B cell (primary cell): ENCODE data around the gene NECTIN1. TPM values are rescaled to one million over a fixed set of nuclear protein-coding genes. Genes with fewer than 3 reads are reported as not detected.

Experiments used
- ATAC-seq: fragments of 200-7000 bp; cut with Tn5 transposase; one replicate; pipeline ENCODE4 v1.10.0; 2021; ENCODE audit warnings: low read depth, mild to moderate bottlenecking, moderate number of reproducible peaks, moderate library complexity
- CTCF ChIA-PET: fragments of 350-600 bp; sonication (Branson Sonifier 250); formaldehyde crosslinking; loops from one replicate; lab custom pipeline; 2021; ENCODE audit warnings: antibody characterized with exemption, inconsistent platforms; lab: Charles Lee
- POLR2A ChIA-PET: fragments of 350-600 bp; sonication (Branson Sonifier 250); formaldehyde crosslinking; loops from one replicate; lab custom pipeline; 2021; ENCODE audit warnings: antibody characterized with exemption; lab: Charles Lee
- DNase-seq: peaks from one replicate; pipeline ENCODE4 v3.0.0; 2013
- H2AFZ ChIP-seq: 2 replicates; pipeline ENCODE4 v1.6.1; 2012; ENCODE audit warnings: mild to moderate bottlenecking, low read depth, low read length; ENCODE audit not compliant: insufficient read depth, poor library complexity, severe bottlenecking
- H3K27ac ChIP-seq, 2 donors: 1 replicate in 1 of 2; 2 replicates in 1 of 2; pipeline ENCODE4 v1.5.1; 2012 to 2013; ENCODE audit warnings: low read length in 2 of 2, mild to moderate bottlenecking in 2 of 2, moderate library complexity in 1 of 2
- H3K27me3 ChIP-seq, 4 experiments: fragments of 200-600 bp in 1 of 4; sonication (generic) in 1 of 4; replicated peaks in 1 of 4; 1 replicate in 2 of 4; 2 replicates in 2 of 4; pipeline versions ENCODE4 v1.6.1 to v1.7.0; 2013 to 2016; ENCODE audit warnings: low read length in 3 of 4, mild to moderate bottlenecking in 2 of 4, mixed read lengths in 1 of 4, moderate library complexity in 1 of 4; ENCODE audit not compliant: insufficient read depth in 4 of 4, control insufficient read depth in 3 of 4; ENCODE audit errors: control extremely low read depth in 1 of 4
- H3K36me3 ChIP-seq, 2 experiments: replicated peaks in 1 of 2; 1 replicate in 1 of 2; 2 replicates in 1 of 2; pipeline versions ENCODE4 v1.6.1 to v1.7.1; 2013; ENCODE audit warnings: low read length in 1 of 2; ENCODE audit not compliant: insufficient read depth in 2 of 2, control insufficient read depth in 1 of 2; ENCODE audit errors: control extremely low read depth in 1 of 2, extremely low read depth in 1 of 2
- H3K4me1 ChIP-seq, 2 donors: fragments of 200-600 bp in 1 of 2; sonication (generic) in 1 of 2; 1 replicate in 1 of 2; 2 replicates in 1 of 2; pipeline versions ENCODE4 v1.5.1 to v1.6.1; 2013 to 2017; ENCODE audit warnings: low read length in 2 of 2; ENCODE audit not compliant: control insufficient read depth in 2 of 2, insufficient read depth in 2 of 2
- H3K4me2 ChIP-seq: replicated peaks from 2 replicates; pipeline ENCODE3; 2012; ENCODE audit warnings: mild to moderate bottlenecking, low read depth, low read length; ENCODE audit not compliant: poor library complexity, severe bottlenecking
- H3K4me3 ChIP-seq, 5 experiments: fragments of 200-600 bp in 1 of 5; sonication (generic) in 1 of 5; 1 replicate in 3 of 5; 2 replicates in 2 of 5; pipeline versions ENCODE4 v1.5.1 to v1.7.0; 2011 to 2016; ENCODE audit warnings: low read length in 4 of 5, mild to moderate bottlenecking in 4 of 5, low read depth in 2 of 5, control low read depth in 1 of 5, moderate library complexity in 1 of 5; ENCODE audit not compliant: insufficient read depth in 1 of 5; ENCODE audit errors: control extremely low read depth in 1 of 5, extremely low read depth in 1 of 5
- H3K79me2 ChIP-seq: fragments of 200-600 bp; sonication (generic); one replicate; pipeline ENCODE4 v1.6.0; 2016; ENCODE audit warnings: low read length; ENCODE audit not compliant: control insufficient read depth, insufficient read depth
- H3K9ac ChIP-seq: fragments of 200-600 bp; sonication (generic); 2 replicates; pipeline ENCODE4 v1.6.1; 2017; ENCODE audit warnings: mild to moderate bottlenecking, low read length, moderate library complexity
- H3K9me3 ChIP-seq, 3 donors: one replicate each; pipeline versions ENCODE4 v1.6.1 to v1.7.1; 2013; ENCODE audit warnings: low read length in 2 of 3; ENCODE audit not compliant: control insufficient read depth in 2 of 3, insufficient read depth in 1 of 3; ENCODE audit errors: control extremely low read depth in 1 of 3
- H4K20me1 ChIP-seq: 2 replicates; pipeline ENCODE4 v1.6.0; 2012; ENCODE audit warnings: mild to moderate bottlenecking, low read length; ENCODE audit not compliant: insufficient read depth, control insufficient read depth, poor library complexity, severe bottlenecking
- H3K27ac Mint-ChIP-seq: one replicate; pipeline ENCODE4 v1.8.0; 2021; ENCODE audit warnings: mixed read lengths
- H3K27me3 Mint-ChIP-seq: one replicate; pipeline ENCODE4 v1.8.0; 2021; ENCODE audit warnings: mixed read lengths
- H3K4me1 Mint-ChIP-seq: one replicate; pipeline ENCODE4 v1.8.0; 2021; ENCODE audit warnings: mixed read lengths
- H3K4me3 Mint-ChIP-seq: one replicate; pipeline ENCODE4 v1.8.0; 2021; ENCODE audit warnings: mixed read lengths
- H3K9me3 Mint-ChIP-seq: one replicate; pipeline ENCODE4 v1.8.0; 2022; ENCODE audit warnings: mixed read lengths; ENCODE audit not compliant: insufficient read depth
- EZH2 ChIP-seq: IDR thresholded peaks from 2 replicates; pipeline ENCODE4 v1.6.1; 2012; ENCODE audit warnings: borderline replicate concordance, low read depth, mild to moderate bottlenecking, moderate library complexity, low read length; ENCODE audit not compliant: insufficient read depth, poor library complexity, severe bottlenecking
- WGBS: methylation state at CpG from one replicate; pipeline ENCODE4 v1.1.5; 2013; ENCODE audit warnings: missing lambda C conversion rate; ENCODE audit not compliant: insufficient coverage; 5-methylcytosine and 5-hydroxymethylcytosine counted together
- intact Hi-C: fragments of 100-400 bp; cut with micrococcal nuclease; formaldehyde crosslinking; loops from one replicate; pipeline ENCODE4 v1.10.0; 2022
- polyA plus RNA-seq: library from polyadenylated mRNA; depleted of rRNA; stranded (reverse); fragments of >200 nt; gene quantifications from 2 replicates; pipeline ENCODE4 v1.2.3, GENCODE V29; 2012
- total RNA-seq, 2 donors: library from RNA; stranded (reverse); fragments of 120-200 nt in 1 of 2; gene quantifications; 1 replicate in 1 of 2; 2 replicates in 1 of 2; pipeline versions ENCODE4 v1.2.3 to v1.2.4, GENCODE V29; 2013 to 2022
- TF ChIP-seq, protein P1 (sequence below): fragments of 200-600 bp; IDR thresholded peaks from one replicate; pipeline ENCODE4 v1.8.0; 2022; ENCODE audit warnings: antibody characterized with exemption, mild to moderate bottlenecking

Gene NECTIN1
- total and polyA plus RNA-seq, 2 donors (not counting 1 experiment from before 2014, with no cell fraction given), result 2.1 to 3.9 TPM

- CTCF ChIA-PET, result no interaction called here
- H3K4me1 ChIP-seq, result no peaks in the 10 kb centered on the region
- intact Hi-C loops, result no loop called here
- H3K4me3 ChIP-seq, result no peak overlapping the region
- Mint-ChIP-seq H3K4me3 (no peak overlapping the region), H3K9me3 (peaks cover 5% of the 10 kb centered on the region), H3K27ac (no peak overlapping the region), H3K27me3 (peaks cover 38% of the 10 kb centered on the region), H3K4me1 (no peaks in the 10 kb centered on the region)
- no peaks in the 10 kb centered on the region for H4K20me1 ChIP-seq
- no peak overlapping the region for H3K4me2 ChIP-seq
- peaks cover 0 to 6% (median 0%) of the 10 kb centered on the region in 4 experiments for H3K27me3 ChIP-seq
- no peak overlapping the region for H3K27ac ChIP-seq
- POLR2A ChIA-PET, result no interaction called here
- H3K9ac ChIP-seq, result no peak overlapping the region
- 75% methylated on average over 2 of the region's 4 CpGs for WGBS
- peaks cover 0 to 4% (median 2%) of the 10 kb centered on the region in 3 donors for H3K9me3 ChIP-seq
- no peak for DNase-seq
- no peaks in the 10 kb centered on the region for H3K79me2 ChIP-seq
- TF ChIP-seq, protein P1, sequence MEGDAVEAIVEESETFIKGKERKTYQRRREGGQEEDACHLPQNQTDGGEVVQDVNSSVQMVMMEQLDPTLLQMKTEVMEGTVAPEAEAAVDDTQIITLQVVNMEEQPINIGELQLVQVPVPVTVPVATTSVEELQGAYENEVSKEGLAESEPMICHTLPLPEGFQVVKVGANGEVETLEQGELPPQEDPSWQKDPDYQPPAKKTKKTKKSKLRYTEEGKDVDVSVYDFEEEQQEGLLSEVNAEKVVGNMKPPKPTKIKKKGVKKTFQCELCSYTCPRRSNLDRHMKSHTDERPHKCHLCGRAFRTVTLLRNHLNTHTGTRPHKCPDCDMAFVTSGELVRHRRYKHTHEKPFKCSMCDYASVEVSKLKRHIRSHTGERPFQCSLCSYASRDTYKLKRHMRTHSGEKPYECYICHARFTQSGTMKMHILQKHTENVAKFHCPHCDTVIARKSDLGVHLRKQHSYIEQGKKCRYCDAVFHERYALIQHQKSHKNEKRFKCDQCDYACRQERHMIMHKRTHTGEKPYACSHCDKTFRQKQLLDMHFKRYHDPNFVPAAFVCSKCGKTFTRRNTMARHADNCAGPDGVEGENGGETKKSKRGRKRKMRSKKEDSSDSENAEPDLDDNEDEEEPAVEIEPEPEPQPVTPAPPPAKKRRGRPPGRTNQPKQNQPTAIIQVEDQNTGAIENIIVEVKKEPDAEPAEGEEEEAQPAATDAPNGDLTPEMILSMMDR, result no peak
- no peak for TF ChIP-seq EZH2
- no peaks in the 10 kb centered on the region for H3K36me3 ChIP-seq
- no peak overlapping the region for H2AFZ ChIP-seq
- ATAC-seq, result no peak
These were observed 36.6 kb upstream of the NECTIN1 start for GRCh38 chr11:119765628-119766027.

- peaks cover 5% of the 10 kb centered on the region for H3K9me3 Mint-ChIP-seq
These were observed 35.3 kb upstream of the NECTIN1 start for GRCh38 chr11:119764108-119764868.

More at GRCh38 chr11:119764108-119764868, 35.3 kb upstream of the NECTIN1 start:
- ChIA-PET POLR2A (no interaction called here), CTCF (no interaction called here)
- no peak overlapping the region for H3K4me3 Mint-ChIP-seq
- no peak overlapping the region for H3K27ac ChIP-seq
- no peaks in the 10 kb centered on the region for H3K4me1 Mint-ChIP-seq
- TF ChIP-seq, protein P1, result no peak
- no peak for TF ChIP-seq EZH2
- no peak overlapping the region for H3K9ac ChIP-seq
- H3K4me2 ChIP-seq, result no peak overlapping the region
- no peak overlapping the region for H3K4me3 ChIP-seq
- 55% methylated on average over 3 of the region's 6 CpGs for WGBS
- H3K79me2 ChIP-seq, result no peaks in the 10 kb centered on the region
- peaks cover 0 to 14% (median 0%) of the 10 kb centered on the region in 4 experiments for H3K27me3 ChIP-seq
- H3K27ac Mint-ChIP-seq, result no peak overlapping the region
- H3K9me3 ChIP-seq, result peaks cover 0 to 4% (median 2%) of the 10 kb centered on the region in 3 donors
- no peak overlapping the region for H2AFZ ChIP-seq
- H3K27me3 Mint-ChIP-seq, result peaks cover 37% of the 10 kb centered on the region
- ATAC-seq (no peak), DNase-seq (no peak)
- H4K20me1 ChIP-seq, result no peaks in the 10 kb centered on the region
- no peaks in the 10 kb centered on the region for H3K36me3 ChIP-seq
- intact Hi-C loops, result no loop called here
- no peaks in the 10 kb centered on the region for H3K4me1 ChIP-seq
